ENCODE results near the gene LDHAL6B.

LDHAL6B gene

GRCh38 chr15:59194639-59195325 is 11.9 kb upstream of the LDHAL6B start:
- TF ChIP-seq SIN3A (IDR thresholded peaks at IDR 0.05; ENCODE audit: borderline replicate concordance, insufficient read depth, low read length) (no peak), REST (IDR thresholded peaks at IDR 0.05; ENCODE audit: insufficient read depth in 1 of 2, low read depth in 2 of 2, low read length in 2 of 2) (no peak), TAF1 (IDR thresholded peaks at IDR 0.05; ENCODE audit: borderline replicate concordance, insufficient read depth, low read length) (no peak), POLR2AphosphoS5 (IDR thresholded peaks at IDR 0.05; ENCODE audit: low read depth, low read length) (no peak), FOXP2 (optimal IDR thresholded peaks at IDR 0.05; ENCODE audit: borderline replicate concordance, extremely low read depth, extremely low read length, insufficient read depth) (no peak)

GRCh38 chr15:59196416-59196815 is 10.2 kb upstream of the LDHAL6B start:
- TF ChIP-seq TAF1 (IDR thresholded peaks at IDR 0.05; ENCODE audit: borderline replicate concordance, insufficient read depth, low read length), result no peak
- no peak for TF ChIP-seq POLR2AphosphoS5 (IDR thresholded peaks at IDR 0.05; ENCODE audit: low read depth, low read length)
- no peak for TF ChIP-seq FOXP2 (optimal IDR thresholded peaks at IDR 0.05; ENCODE audit: borderline replicate concordance, extremely low read depth, extremely low read length, insufficient read depth)
- no peak for TF ChIP-seq SIN3A (IDR thresholded peaks at IDR 0.05; ENCODE audit: borderline replicate concordance, insufficient read depth, low read length)
- no peak for TF ChIP-seq REST (IDR thresholded peaks at IDR 0.05; ENCODE audit: insufficient read depth in 1 of 2, low read depth in 2 of 2, low read length in 2 of 2)

- TF ChIP-seq SIN3A (IDR thresholded peaks at IDR 0.05; ENCODE audit: borderline replicate concordance, insufficient read depth, low read length) (no peak), POLR2AphosphoS5 (IDR thresholded peaks at IDR 0.05; ENCODE audit: low read depth, low read length) (no peak), TAF1 (IDR thresholded peaks at IDR 0.05; ENCODE audit: borderline replicate concordance, insufficient read depth, low read length) (no peak), REST (IDR thresholded peaks at IDR 0.05; ENCODE audit: insufficient read depth in 1 of 2, low read depth in 2 of 2, low read length in 2 of 2) (no peak), FOXP2 (optimal IDR thresholded peaks at IDR 0.05; ENCODE audit: borderline replicate concordance, extremely low read depth, extremely low read length, insufficient read depth) (no peak)
Observed at GRCh38 chr15:59197454-59197853, 9.2 kb upstream of the LDHAL6B start.

GRCh38 chr15:59199626-59200465 is 6.8 kb upstream of the LDHAL6B start:
- TF ChIP-seq SIN3A (IDR thresholded peaks at IDR 0.05; ENCODE audit: borderline replicate concordance, insufficient read depth, low read length) (no peak), REST (IDR thresholded peaks at IDR 0.05; ENCODE audit: insufficient read depth in 1 of 2, low read depth in 2 of 2, low read length in 2 of 2) (no peak), FOXP2 (optimal IDR thresholded peaks at IDR 0.05; ENCODE audit: borderline replicate concordance, extremely low read depth, extremely low read length, insufficient read depth) (no peak), TAF1 (IDR thresholded peaks at IDR 0.05; ENCODE audit: borderline replicate concordance, insufficient read depth, low read length) (no peak), POLR2AphosphoS5 (IDR thresholded peaks at IDR 0.05; ENCODE audit: low read depth, low read length) (no peak)

All from PFSK-1 (cell line).